ENCODE data around the gene MRM3. TPM values are rescaled to one million over a fixed set of nuclear protein-coding genes. Genes with fewer than 3 reads are reported as not detected.

Gene MRM3
- total RNA-seq, 2 experiments from 2014 or later = 29.5 to 47.1 TPM

GRCh38 chr17:794876-795275, 12.7 kb downstream of the MRM3 start:
- intact Hi-C loops (cut with micrococcal nuclease; ENCODE audit: unreplicated experiment) = no loop called here
- no peak overlapping the region for H3K4me3 ChIP-seq (ENCODE audit: low read depth, low read length, poor library complexity, severe bottlenecking)
- POLR2A ChIA-PET = no interaction called here
- CTCF ChIA-PET (ENCODE audit: unreplicated experiment) = no interaction called here
- no peaks in the 10 kb centered on the region for H3K9me3 ChIP-seq (ENCODE audit: low read length)
- H3K4me2 ChIP-seq (ENCODE audit: low read length) = no peak overlapping the region
- no peaks in the 10 kb centered on the region for H3K9me2 ChIP-seq (ENCODE audit: insufficient read depth, low read length)
- no peaks in the 10 kb centered on the region for H3K4me1 ChIP-seq (ENCODE audit: insufficient read depth, low read length, poor library complexity, severe bottlenecking)
- no peak overlapping the region for H2AFZ ChIP-seq (ENCODE audit: low read length)
- H3K79me2 ChIP-seq (ENCODE audit: insufficient read depth, low read depth, low read length) = no peaks in the 10 kb centered on the region
- peak; percentile 61 for TF ChIP-seq CTCF (conservative IDR thresholded peaks at IDR 0.05; ENCODE audit: low read length)
- TF ChIP-seq EZH2phosphoT487 (IDR thresholded peaks at IDR 0.05; ENCODE audit: borderline replicate concordance, low read depth, low read length) = no peak
- peaks cover 36% of the 10 kb centered on the region for H3K36me3 ChIP-seq (ENCODE audit: insufficient read depth, low read length)
- no peaks in the 10 kb centered on the region for H4K20me1 ChIP-seq (ENCODE audit: insufficient read depth, low read length)
- TSS peak; percentile 27 for BruUV-seq (replicated peaks)
- peak; percentile 27 for DNase-seq (ENCODE audit: low spot score)
- H3K27ac ChIP-seq (ENCODE audit: low read depth, low read length, poor library complexity, severe bottlenecking) = no peak overlapping the region

- Histone ChIP-seq H3K9me2 (ENCODE audit: insufficient read depth, low read length) (no peaks in the 10 kb centered on the region), H3K4me2 (ENCODE audit: low read length) (no peak overlapping the region), H3K36me3 (ENCODE audit: insufficient read depth, low read length) (peaks cover 32% of the 10 kb centered on the region), H3K79me2 (ENCODE audit: insufficient read depth, low read depth, low read length) (no peaks in the 10 kb centered on the region), H2AFZ (ENCODE audit: low read length) (no peak overlapping the region), H3K9me3 (ENCODE audit: low read length) (no peaks in the 10 kb centered on the region), H3K4me3 (ENCODE audit: low read depth, low read length, poor library complexity, severe bottlenecking) (no peak overlapping the region), H3K4me1 (ENCODE audit: insufficient read depth, low read length, poor library complexity, severe bottlenecking) (no peaks in the 10 kb centered on the region), H4K20me1 (ENCODE audit: insufficient read depth, low read length) (no peaks in the 10 kb centered on the region), H3K27ac (ENCODE audit: low read depth, low read length, poor library complexity, severe bottlenecking) (no peak overlapping the region)
- ChIA-PET CTCF (ENCODE audit: unreplicated experiment) (no interaction called here), POLR2A (no interaction called here)
- intact Hi-C loops (cut with micrococcal nuclease; ENCODE audit: unreplicated experiment) = no loop called here
- no TSS peak for BruUV-seq (replicated peaks)
- no peak for DNase-seq (ENCODE audit: low spot score)
- TF ChIP-seq EZH2phosphoT487 (IDR thresholded peaks at IDR 0.05; ENCODE audit: borderline replicate concordance, low read depth, low read length) = no peak
- TF ChIP-seq CTCF (conservative IDR thresholded peaks at IDR 0.05; ENCODE audit: low read length) = no peak
These were observed 13.1 kb downstream of the MRM3 start for GRCh38 chr17:795276-795675.

- TF ChIP-seq EZH2phosphoT487 (IDR thresholded peaks at IDR 0.05; ENCODE audit: borderline replicate concordance, low read depth, low read length) = no peak
- no peak for TF ChIP-seq CTCF (conservative IDR thresholded peaks at IDR 0.05; ENCODE audit: low read length)
- Histone ChIP-seq H3K9me3 (ENCODE audit: low read length) (no peaks in the 10 kb centered on the region), H2AFZ (ENCODE audit: low read length) (no peak overlapping the region), H3K79me2 (ENCODE audit: insufficient read depth, low read depth, low read length) (no peaks in the 10 kb centered on the region), H3K4me3 (ENCODE audit: low read depth, low read length, poor library complexity, severe bottlenecking) (no peak overlapping the region), H3K4me1 (ENCODE audit: insufficient read depth, low read length, poor library complexity, severe bottlenecking) (no peaks in the 10 kb centered on the region), H4K20me1 (ENCODE audit: insufficient read depth, low read length) (no peaks in the 10 kb centered on the region), H3K9me2 (ENCODE audit: insufficient read depth, low read length) (no peaks in the 10 kb centered on the region), H3K36me3 (ENCODE audit: insufficient read depth, low read length) (peaks cover 30% of the 10 kb centered on the region), H3K4me2 (ENCODE audit: low read length) (no peak overlapping the region), H3K27ac (ENCODE audit: low read depth, low read length, poor library complexity, severe bottlenecking) (no peak overlapping the region)
- ChIA-PET CTCF (ENCODE audit: unreplicated experiment) (no interaction called here), POLR2A (no interaction called here)
- intact Hi-C loops (cut with micrococcal nuclease; ENCODE audit: unreplicated experiment) = no loop called here
- no TSS peak for BruUV-seq (replicated peaks)
- DNase-seq (ENCODE audit: low spot score) = no peak
These were observed 13.6 kb downstream of the MRM3 start for GRCh38 chr17:795721-796120.
